ENCODE data around the gene UCHL3. TPM values are rescaled to one million over a fixed set of nuclear protein-coding genes. Genes with fewer than 3 reads are reported as not detected.

Gene UCHL3
- total and polyA plus RNA-seq, 2 donors (not counting 3 experiments of a cell fraction or from before 2014, with no cell fraction given): 31.3 to 46.8 TPM

DNA sequence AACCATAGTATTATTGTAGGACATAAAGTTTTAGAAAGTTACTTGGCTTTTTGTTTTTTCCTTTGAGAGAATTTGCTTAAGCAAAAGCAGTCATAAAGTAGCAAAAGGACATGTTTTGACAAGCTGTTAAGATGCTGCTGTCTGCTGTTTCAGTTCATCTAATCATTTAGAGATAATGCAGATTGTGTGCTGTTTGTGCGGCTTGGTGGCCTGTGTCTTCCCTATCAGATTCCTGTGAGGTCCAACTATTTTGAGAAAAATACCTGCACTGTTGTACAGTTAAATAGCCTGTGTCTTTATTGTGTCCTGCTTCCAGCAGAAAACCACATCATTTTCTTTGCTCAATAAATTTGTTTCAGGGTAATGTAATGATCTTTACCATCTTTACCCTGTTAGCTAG lies 20.0 kb downstream of the UCHL3 start:
- CTCF ChIA-PET: interaction anchor here (1.0 kb wide), 1 partner anchor 87 kb away, joined by 3 read pairs; the partner anchor contains the start of gene TBC1D4
- Histone ChIP-seq H2AFZ (ENCODE audit: low read depth, low read length) (no peak overlapping the region), H3K9ac (replicated peaks; ENCODE audit: extremely low read depth, insufficient read depth, low read length) (no peak overlapping the region), H3K27me3 (ENCODE audit: control insufficient read depth in 2 of 2, insufficient read depth in 2 of 2, low read length in 2 of 2) (no peaks in the 10 kb centered on the region), H3K79me2 (ENCODE audit: control insufficient read depth, insufficient read depth, low read length) (no peaks in the 10 kb centered on the region), H3K9me3 (replicated peaks; ENCODE audit: control insufficient read depth, insufficient read depth, low read length) (no peaks in the 10 kb centered on the region), H3K9me1 (replicated peaks; ENCODE audit: control insufficient read depth, extremely low read depth, insufficient read depth, low read length) (no peaks in the 10 kb centered on the region), H3K4me3 (replicated peaks in 1 of 3; ENCODE audit: insufficient read depth in 1 of 3, low read depth in 1 of 3, low read length in 3 of 3) (no peak overlapping the region), H3K4me1 (ENCODE audit: control insufficient read depth, extremely low read depth, insufficient read depth, low read length) (no peaks in the 10 kb centered on the region), H4K20me1 (replicated peaks; ENCODE audit: control insufficient read depth, extremely low read depth, insufficient read depth, low read length) (no peaks in the 10 kb centered on the region), H3K4me2 (ENCODE audit: insufficient read depth, low read length) (no peak overlapping the region), H3K36me3 (ENCODE audit: control insufficient read depth in 2 of 2, extremely low read depth in 1 of 2, insufficient read depth in 2 of 2, low read length in 2 of 2) (peaks cover 2 to 5% of the 10 kb centered on the region in 2 experiments), H3K27ac (ENCODE audit: insufficient read depth, low read depth, low read length) (no peak overlapping the region)
- dilution Hi-C loops (cut with MboI; ENCODE audit: extremely low pct_ligation_motif_present, low sequenced_read_pairs): no loop called here
- FAIRE-seq (no peak), DNase-seq (ENCODE audit: low read depth, low spot score) (no peak)
- POLR2A ChIA-PET: no interaction called here
- TF ChIP-seq EZH2 (IDR thresholded peaks at IDR 0.05; ENCODE audit: borderline replicate concordance, low read depth, low read length, severe bottlenecking): no peak
- no peak for TF ChIP-seq POLR2A (IDR thresholded peaks at IDR 0.05; ENCODE audit: low read depth, low read length)
- TF ChIP-seq, protein P1, sequence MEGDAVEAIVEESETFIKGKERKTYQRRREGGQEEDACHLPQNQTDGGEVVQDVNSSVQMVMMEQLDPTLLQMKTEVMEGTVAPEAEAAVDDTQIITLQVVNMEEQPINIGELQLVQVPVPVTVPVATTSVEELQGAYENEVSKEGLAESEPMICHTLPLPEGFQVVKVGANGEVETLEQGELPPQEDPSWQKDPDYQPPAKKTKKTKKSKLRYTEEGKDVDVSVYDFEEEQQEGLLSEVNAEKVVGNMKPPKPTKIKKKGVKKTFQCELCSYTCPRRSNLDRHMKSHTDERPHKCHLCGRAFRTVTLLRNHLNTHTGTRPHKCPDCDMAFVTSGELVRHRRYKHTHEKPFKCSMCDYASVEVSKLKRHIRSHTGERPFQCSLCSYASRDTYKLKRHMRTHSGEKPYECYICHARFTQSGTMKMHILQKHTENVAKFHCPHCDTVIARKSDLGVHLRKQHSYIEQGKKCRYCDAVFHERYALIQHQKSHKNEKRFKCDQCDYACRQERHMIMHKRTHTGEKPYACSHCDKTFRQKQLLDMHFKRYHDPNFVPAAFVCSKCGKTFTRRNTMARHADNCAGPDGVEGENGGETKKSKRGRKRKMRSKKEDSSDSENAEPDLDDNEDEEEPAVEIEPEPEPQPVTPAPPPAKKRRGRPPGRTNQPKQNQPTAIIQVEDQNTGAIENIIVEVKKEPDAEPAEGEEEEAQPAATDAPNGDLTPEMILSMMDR (IDR thresholded peaks at IDR 0.05; ENCODE audit: extremely low read depth in 1 of 2, insufficient read depth in 1 of 2, low read depth in 1 of 2, low read length in 2 of 2): no peak
- TF ChIP-seq POLR2AphosphoS5 (IDR thresholded peaks at IDR 0.05; ENCODE audit: insufficient read depth, low read depth, low read length): no peak
- no peak for TF ChIP-seq JUN (IDR thresholded peaks at IDR 0.05; ENCODE audit: borderline replicate concordance, insufficient read depth, insufficient read length, low read depth)
- no peak for TF ChIP-seq FOS (IDR thresholded peaks at IDR 0.05; ENCODE audit: borderline replicate concordance, insufficient read depth, low read length)
- TF ChIP-seq, protein P2, sequence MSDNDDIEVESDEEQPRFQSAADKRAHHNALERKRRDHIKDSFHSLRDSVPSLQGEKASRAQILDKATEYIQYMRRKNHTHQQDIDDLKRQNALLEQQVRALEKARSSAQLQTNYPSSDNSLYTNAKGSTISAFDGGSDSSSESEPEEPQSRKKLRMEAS (IDR thresholded peaks at IDR 0.05; ENCODE audit: insufficient read depth, insufficient read length): no peak
- no peak for TF ChIP-seq GATA2 (IDR thresholded peaks at IDR 0.05; ENCODE audit: insufficient read depth, insufficient read length, low read depth, low read length)
- no peak for TF ChIP-seq MYC (IDR thresholded peaks at IDR 0.05; ENCODE audit: low read depth, low read length)
- intact Hi-C loops (cut with micrococcal nuclease): loop anchor here (5.0 kb wide), 2 partner anchors 303 to 448 kb away; no protein-coding TSS in a partner anchor
- BruUV-seq (replicated peaks): no TSS peak
